Keratinocyte (primary cell): Measurements from ENCODE around the gene STAG3.

Experiments
- CTCF ChIP-seq, 3 experiments: IDR thresholded peaks in 1 of 3; conservative IDR thresholded peaks in 1 of 3; optimal IDR thresholded peaks in 1 of 3; 2 replicates in 2 of 3; 3 replicates in 1 of 3; pipeline versions ENCODE3 to v1.5.1; 2011; ENCODE audit warnings: low read length in 3 of 3, mild to moderate bottlenecking in 3 of 3, moderate library complexity in 2 of 3, control low read depth in 1 of 3, inconsistent platforms in 1 of 3; ENCODE audit not compliant: insufficient read depth in 2 of 3; ENCODE audit errors: extremely low read depth in 1 of 3
- EZH2 ChIP-seq: IDR thresholded peaks from one replicate; pipeline ENCODE4 v1.6.1; 2012; ENCODE audit warnings: inconsistent platforms, mild to moderate bottlenecking, low read length, moderate library complexity

GRCh38 chr7:100215895-100216294 lies 38.2 kb downstream of the STAG3 start:
- no peak for TF ChIP-seq CTCF (optimal IDR thresholded peaks at IDR 0.05 in 1 of 3, IDR thresholded peaks at IDR 0.05 in 1 of 3, conservative IDR thresholded peaks at IDR 0.05 in 1 of 3; ENCODE audit: extremely low read depth in 1 of 3, insufficient read depth in 2 of 3, low read length in 3 of 3)
- TF ChIP-seq EZH2: no peak
